Neural crest cell (in vitro differentiated cells): ENCODE data around the gene USP31. TPM values are rescaled to one million over a fixed set of nuclear protein-coding genes. Genes with fewer than 3 reads are reported as not detected.

ENCODE experiments used
- DNase-seq: peaks from one replicate; pipeline ENCODE4 v3.0.0; 2021; ENCODE audit warnings: low read depth, mixed read lengths, low spot score
- H3K27ac Mint-ChIP-seq: one replicate; pipeline ENCODE4 v1.8.0; 2021; ENCODE audit warnings: mild to moderate bottlenecking, mixed read lengths; ENCODE audit not compliant: unreplicated experiment
- H3K27me3 Mint-ChIP-seq: 2 replicates; pipeline ENCODE4 v1.8.0; 2021; ENCODE audit warnings: low read depth, mild to moderate bottlenecking, mixed read lengths
- H3K36me3 Mint-ChIP-seq: 2 replicates; pipeline ENCODE4 v1.8.0; 2021; ENCODE audit warnings: low read depth, mild to moderate bottlenecking, mixed read lengths
- H3K4me1 Mint-ChIP-seq: 2 replicates; pipeline ENCODE4 v1.8.0; 2021; ENCODE audit warnings: mixed read lengths
- H3K4me3 Mint-ChIP-seq: one replicate; pipeline ENCODE4 v1.8.0; 2021; ENCODE audit warnings: mild to moderate bottlenecking, mixed read lengths
- H3K9me3 Mint-ChIP-seq: 2 replicates; pipeline ENCODE4 v1.8.0; 2021; ENCODE audit warnings: mixed read lengths
- CTCF ChIP-seq: fragments of 200-600 bp; sonication (generic); conservative IDR thresholded peaks from 2 replicates; pipeline ENCODE4 v1.5.0; 2021; ENCODE audit warnings: antibody characterized with exemption, mild to moderate bottlenecking
- total RNA-seq: library from RNA; stranded (reverse); gene quantifications from 2 replicates; pipeline ENCODE4 v1.2.1, GENCODE V29; 2021

The USP31 gene
- total RNA-seq, 1 donor from 2014 or later = 13.7 TPM

- Mint-ChIP-seq H3K27me3 (no peaks in the 10 kb centered on the region), H3K27ac (no peak overlapping the region), H3K4me3 (no peak overlapping the region), H3K9me3 (no peaks in the 10 kb centered on the region), H3K4me1 (peaks cover 20% of the 10 kb centered on the region), H3K36me3 (peaks cover 8% of the 10 kb centered on the region)
- no peak for TF ChIP-seq CTCF
- DNase-seq = no peak
Observed at GRCh38 chr16:23141033-23141432, 8.2 kb downstream of the USP31 start.

- H3K27ac Mint-ChIP-seq = no peak overlapping the region
- H3K27me3 Mint-ChIP-seq = no peaks in the 10 kb centered on the region
- DNase-seq = no peak
- H3K4me3 Mint-ChIP-seq = no peak overlapping the region
- TF ChIP-seq CTCF = no peak
- peaks cover 8% of the 10 kb centered on the region for H3K36me3 Mint-ChIP-seq
- H3K9me3 Mint-ChIP-seq = no peaks in the 10 kb centered on the region
- H3K4me1 Mint-ChIP-seq = peaks cover 12% of the 10 kb centered on the region
Observed at GRCh38 chr16:23140107-23140506, 9.1 kb downstream of the USP31 start.

GRCh38 chr16:23137818-23138217 lies 11.4 kb downstream of the USP31 start:
- Mint-ChIP-seq H3K27me3 (no peaks in the 10 kb centered on the region), H3K4me1 (peaks cover 15% of the 10 kb centered on the region), H3K27ac (no peak overlapping the region), H3K36me3 (peaks cover 8% of the 10 kb centered on the region), H3K9me3 (no peaks in the 10 kb centered on the region), H3K4me3 (no peak overlapping the region)
- no peak for DNase-seq
- TF ChIP-seq CTCF = no peak

- no peak for TF ChIP-seq CTCF
- H3K36me3 Mint-ChIP-seq = peaks cover 8% of the 10 kb centered on the region
- H3K4me3 Mint-ChIP-seq = no peak overlapping the region
- DNase-seq = no peak
- H3K4me1 Mint-ChIP-seq = peaks cover 19% of the 10 kb centered on the region
- H3K27ac Mint-ChIP-seq = no peak overlapping the region
- no peaks in the 10 kb centered on the region for H3K27me3 Mint-ChIP-seq
- no peaks in the 10 kb centered on the region for H3K9me3 Mint-ChIP-seq
Observed at GRCh38 chr16:23137256-23137655, 12.0 kb downstream of the USP31 start.

GRCh38 chr16:23134274-23134673 lies 15.0 kb downstream of the USP31 start:
- Mint-ChIP-seq H3K9me3 (no peaks in the 10 kb centered on the region), H3K4me3 (no peak overlapping the region), H3K27me3 (no peaks in the 10 kb centered on the region), H3K27ac (no peak overlapping the region), H3K36me3 (peaks cover 8% of the 10 kb centered on the region), H3K4me1 (peaks cover 33% of the 10 kb centered on the region)
- DNase-seq = no peak
- TF ChIP-seq CTCF = no peak
